HG03045 (cell line): ENCODE measurements around the gene OR51E1.

Source experiments
- ATAC-seq: cut with Tn5 transposase; IDR thresholded peaks from one replicate; pipeline ENCODE4 v1.9.1; 2021; ENCODE audit warnings: mild to moderate bottlenecking, moderate library complexity; ENCODE audit not compliant: unreplicated experiment

OR51E1 gene

GRCh38 chr11:4647766-4648165 is 4.0 kb downstream of the OR51E1 start:
- no peak for ATAC-seq

GRCh38 chr11:4654635-4655369 is 11.0 kb downstream of the OR51E1 start:
- ATAC-seq: no peak

GRCh38 chr11:4658629-4659445 is 15.1 kb downstream of the OR51E1 start:
- ATAC-seq: no peak

GRCh38 chr11:4662876-4663275 is 19.1 kb downstream of the OR51E1 start:
- no peak for ATAC-seq

GRCh38 chr11:4664183-4664582 is 20.4 kb downstream of the OR51E1 start:
- no peak for ATAC-seq

GRCh38 chr11:4664786-4665185 is 21.0 kb downstream of the OR51E1 start:
- no peak for ATAC-seq

- no peak for ATAC-seq
These were observed 21.6 kb downstream of the OR51E1 start for GRCh38 chr11:4665424-4665823.

GRCh38 chr11:4671741-4672140 is 28.0 kb downstream of the OR51E1 start:
- ATAC-seq: no peak

- no peak for ATAC-seq
These were observed 28.7 kb downstream of the OR51E1 start for GRCh38 chr11:4672470-4672869.

- no peak for ATAC-seq
These were observed 30.0 kb downstream of the OR51E1 start for GRCh38 chr11:4673781-4674180.

GRCh38 chr11:4677948-4678347 is 34.2 kb downstream of the OR51E1 start:
- ATAC-seq: no peak

GRCh38 chr11:4680341-4680740 is 36.6 kb downstream of the OR51E1 start:
- ATAC-seq: no peak

- ATAC-seq: no peak
These were observed 39.0 kb downstream of the OR51E1 start for GRCh38 chr11:4682623-4683419.

GRCh38 chr11:4684631-4685285 is 41.0 kb downstream of the OR51E1 start:
- no peak for ATAC-seq

GRCh38 chr11:4695442-4695841 is 51.7 kb downstream of the OR51E1 start:
- no peak for ATAC-seq

GRCh38 chr11:4697585-4697984 is 53.8 kb downstream of the OR51E1 start, which contains the start of gene OR51E2:
TSS of gene OR51E2 (minus strand) at chr11:4697853. CDS start at chr11:4682711, 15,142 bp downstream.
- no peak for ATAC-seq

- ATAC-seq: peak; percentile 92
These were observed 56.1 kb downstream of the OR51E1 start for GRCh38 chr11:4699697-4700435.

GRCh38 chr11:4700436-4700820 is 56.6 kb downstream of the OR51E1 start:
- no peak for ATAC-seq

GRCh38 chr11:4704054-4704789 is 60.4 kb downstream of the OR51E1 start, which contains the start of gene MMP26:
TSS of gene MMP26 (plus strand) at chr11:4704784.
- ATAC-seq: no peak
